Suprapubic skin (tissue), 4 donors: ENCODE data around the gene AKAP1. TPM values are rescaled to one million over a fixed set of nuclear protein-coding genes. Genes with fewer than 3 reads are reported as not detected.

ENCODE experiments used
- DNase-seq, 2 donors: peaks; one replicate each; pipeline ENCODE4 v3.0.0-alpha.2; 2019; ENCODE audit warnings: low spot score in 2 of 2
- H3K27ac ChIP-seq: fragments of 200-600 bp; sonication (generic); one replicate; pipeline ENCODE4 v1.5.1; 2019
- H3K27me3 ChIP-seq: fragments of 200-600 bp; sonication (generic); one replicate; pipeline ENCODE4 v1.5.1; 2019
- H3K36me3 ChIP-seq: fragments of 200-600 bp; sonication (generic); one replicate; pipeline ENCODE4 v1.5.1; 2019
- H3K4me1 ChIP-seq: fragments of 200-600 bp; sonication (generic); one replicate; pipeline ENCODE4 v1.5.1; 2019
- H3K4me3 ChIP-seq: fragments of 200-600 bp; sonication (generic); one replicate; pipeline ENCODE4 v1.5.1; 2019; ENCODE audit warnings: mild to moderate bottlenecking
- H3K9me3 ChIP-seq: fragments of 200-600 bp; sonication (generic); one replicate; pipeline ENCODE4 v1.5.1; 2019
- EP300 ChIP-seq: sonication (generic); formaldehyde crosslinking; IDR thresholded peaks from one replicate; pipeline ENCODE4 v1.6.1; 2017; ENCODE audit warnings: antibody characterized with exemption
- POLR2A ChIP-seq, 2 donors: fragments of 450-650 bp; IDR thresholded peaks; one replicate each; pipeline ENCODE4 v1.6.1; 2017; ENCODE audit warnings: antibody characterized with exemption in 2 of 2, mild to moderate bottlenecking in 2 of 2, moderate library complexity in 2 of 2
- POLR2AphosphoS5 ChIP-seq, 3 donors: sonication (generic); formaldehyde crosslinking; IDR thresholded peaks; one replicate each; pipeline ENCODE4 v1.6.1; 2017; ENCODE audit warnings: antibody characterized with exemption in 3 of 3
- WGBS: methylation state at CpG from one replicate; pipeline ENCODE4 v1.1.5; 2018; 5-methylcytosine and 5-hydroxymethylcytosine counted together
- total RNA-seq, 4 donors: library from RNA; depleted of rRNA; stranded (reverse); fragments of >200 nt; gene quantifications; one replicate each; pipeline ENCODE4 v1.1.0, GENCODE V29; 2016
- TF ChIP-seq, protein P1 (sequence below), 2 donors: fragments of 200-600 bp in 1 of 2; fragments of 450-650 bp in 1 of 2; sonication (generic) in 1 of 2; IDR thresholded peaks; one replicate each; pipeline ENCODE4 v1.5.1; 2016 to 2019; ENCODE audit warnings: antibody characterized with exemption in 2 of 2, mild to moderate bottlenecking in 1 of 2, moderate library complexity in 1 of 2

AKAP1 gene
- total RNA-seq, 4 donors from 2014 or later: 50.1 to 76.2 (median 56.4) TPM

DNA sequence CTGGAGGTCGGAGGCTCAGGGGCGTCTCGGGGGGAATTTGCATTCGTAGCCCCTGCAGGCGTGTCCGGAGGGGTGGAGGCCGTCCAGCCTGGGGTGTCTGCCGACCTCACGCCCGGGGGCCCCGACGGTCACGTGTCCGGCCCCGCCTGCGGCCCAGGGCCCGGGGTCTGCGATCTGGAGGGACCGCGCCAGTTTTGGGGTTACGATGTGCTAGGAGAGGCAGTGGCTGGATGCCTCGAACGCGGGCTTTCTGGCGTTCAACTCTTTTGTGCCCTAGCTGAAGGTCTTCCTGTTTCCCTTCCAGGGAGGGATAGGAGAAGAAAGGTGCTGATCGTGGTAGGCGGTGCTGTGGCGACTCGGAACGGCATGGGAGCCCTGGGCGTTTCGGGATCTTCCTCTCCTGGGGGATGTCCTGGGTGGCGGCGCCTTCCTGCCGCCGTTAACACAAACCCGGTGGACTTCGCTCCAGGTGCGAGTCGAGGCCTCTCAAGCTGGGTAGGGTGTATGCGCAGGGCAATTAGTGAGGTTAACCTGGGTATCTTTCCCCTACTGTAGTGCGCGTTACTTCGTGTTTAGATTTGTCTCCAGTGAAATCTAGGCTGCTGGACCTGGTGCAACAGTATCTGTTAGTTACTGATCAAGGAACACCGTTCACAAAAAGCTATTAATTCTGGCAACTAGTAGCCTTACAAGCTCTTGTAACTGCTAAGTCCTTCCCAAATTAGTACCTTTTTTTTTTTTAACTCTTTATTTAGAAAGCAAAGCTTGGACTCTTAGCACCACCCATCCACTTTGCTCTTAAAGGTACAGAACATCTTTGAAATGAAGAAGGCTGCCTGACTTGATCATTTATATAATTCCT, 1.3 kb downstream of the AKAP1 start:
- Histone ChIP-seq H3K9me3 (no peaks in the 10 kb centered on the region), H3K4me3 (peak overlapping the region; percentile 79), H3K27ac (peak overlapping the region; percentile 97), H3K27me3 (no peaks in the 10 kb centered on the region), H3K36me3 (no peaks in the 10 kb centered on the region), H3K4me1 (peaks cover 35% of the 10 kb centered on the region)
- DNase-seq: peak in 1 of 2 donors; percentile 69
- 4% methylated on average over 15 of the region's 45 CpGs for WGBS
- no peak for TF ChIP-seq POLR2A (IDR thresholded peaks at IDR 0.05)
- TF ChIP-seq, protein P1, sequence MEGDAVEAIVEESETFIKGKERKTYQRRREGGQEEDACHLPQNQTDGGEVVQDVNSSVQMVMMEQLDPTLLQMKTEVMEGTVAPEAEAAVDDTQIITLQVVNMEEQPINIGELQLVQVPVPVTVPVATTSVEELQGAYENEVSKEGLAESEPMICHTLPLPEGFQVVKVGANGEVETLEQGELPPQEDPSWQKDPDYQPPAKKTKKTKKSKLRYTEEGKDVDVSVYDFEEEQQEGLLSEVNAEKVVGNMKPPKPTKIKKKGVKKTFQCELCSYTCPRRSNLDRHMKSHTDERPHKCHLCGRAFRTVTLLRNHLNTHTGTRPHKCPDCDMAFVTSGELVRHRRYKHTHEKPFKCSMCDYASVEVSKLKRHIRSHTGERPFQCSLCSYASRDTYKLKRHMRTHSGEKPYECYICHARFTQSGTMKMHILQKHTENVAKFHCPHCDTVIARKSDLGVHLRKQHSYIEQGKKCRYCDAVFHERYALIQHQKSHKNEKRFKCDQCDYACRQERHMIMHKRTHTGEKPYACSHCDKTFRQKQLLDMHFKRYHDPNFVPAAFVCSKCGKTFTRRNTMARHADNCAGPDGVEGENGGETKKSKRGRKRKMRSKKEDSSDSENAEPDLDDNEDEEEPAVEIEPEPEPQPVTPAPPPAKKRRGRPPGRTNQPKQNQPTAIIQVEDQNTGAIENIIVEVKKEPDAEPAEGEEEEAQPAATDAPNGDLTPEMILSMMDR (IDR thresholded peaks at IDR 0.05): no peak
- TF ChIP-seq EP300: no peak
- TF ChIP-seq POLR2AphosphoS5 (IDR thresholded peaks at IDR 0.05): no peak

DNA sequence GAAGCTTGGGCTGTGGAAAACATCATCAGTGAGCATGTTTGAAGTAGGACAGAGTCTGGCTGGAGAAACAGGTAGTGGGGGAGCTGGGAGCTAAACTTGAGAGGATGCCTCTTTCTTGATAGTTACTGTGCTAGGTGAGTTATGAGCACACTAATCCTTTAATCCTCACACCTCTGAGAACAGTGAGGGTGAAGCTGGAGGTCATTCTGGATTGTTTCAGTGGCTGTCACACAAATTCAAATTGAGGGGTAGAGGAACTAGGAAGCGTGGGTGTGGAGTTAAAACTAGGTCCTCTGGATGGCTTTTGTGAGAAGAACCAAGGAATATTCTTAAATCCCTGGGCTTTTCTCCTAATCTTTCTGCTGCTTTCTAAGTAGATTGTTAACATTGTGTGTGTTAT, 3.3 kb downstream of the AKAP1 start:
- H3K4me1 ChIP-seq: peaks cover 45% of the 10 kb centered on the region
- H3K36me3 ChIP-seq: no peaks in the 10 kb centered on the region
- DNase-seq: no peak
- H3K4me3 ChIP-seq: no peak overlapping the region
- 96% methylated on average over 1 of the region's 1 CpG for WGBS
- no peak for TF ChIP-seq EP300
- no peak for TF ChIP-seq POLR2A (IDR thresholded peaks at IDR 0.05)
- TF ChIP-seq, protein P1 (IDR thresholded peaks at IDR 0.05): no peak
- TF ChIP-seq POLR2AphosphoS5 (IDR thresholded peaks at IDR 0.05): no peak
- no peak overlapping the region for H3K27ac ChIP-seq
- no peaks in the 10 kb centered on the region for H3K9me3 ChIP-seq
- no peaks in the 10 kb centered on the region for H3K27me3 ChIP-seq

DNA sequence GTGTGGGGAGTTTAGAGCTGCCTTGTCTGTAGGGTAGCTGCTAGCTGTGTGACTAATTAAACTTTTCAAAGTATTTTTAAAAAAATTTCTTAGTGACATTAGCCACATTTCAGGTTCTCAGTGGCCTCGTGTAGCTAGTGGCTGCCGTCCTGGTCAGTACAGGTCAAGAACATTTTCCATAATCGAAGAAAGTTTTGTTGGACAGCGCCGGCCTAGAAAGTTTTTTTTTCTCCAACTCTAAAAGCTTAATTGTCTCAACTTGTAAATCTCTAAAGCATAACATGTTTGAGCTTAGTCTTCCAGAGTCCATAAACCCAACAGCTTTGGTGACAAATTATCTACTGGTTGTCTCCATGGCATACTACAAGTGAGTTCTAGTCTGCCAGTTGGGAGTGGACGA, 4.3 kb downstream of the AKAP1 start:
- no peak for DNase-seq
- peaks cover 39% of the 10 kb centered on the region for H3K4me1 ChIP-seq
- no peak overlapping the region for H3K27ac ChIP-seq
- no peak for TF ChIP-seq POLR2A (IDR thresholded peaks at IDR 0.05)
- no peak for TF ChIP-seq EP300
- TF ChIP-seq POLR2AphosphoS5 (IDR thresholded peaks at IDR 0.05): no peak
- TF ChIP-seq, protein P1 (IDR thresholded peaks at IDR 0.05): no peak
- WGBS: 54% methylated on average over 6 of the region's 6 CpGs
- H3K27me3 ChIP-seq: no peaks in the 10 kb centered on the region
- H3K9me3 ChIP-seq: no peaks in the 10 kb centered on the region
- no peak overlapping the region for H3K4me3 ChIP-seq
- H3K36me3 ChIP-seq: no peaks in the 10 kb centered on the region

DNA sequence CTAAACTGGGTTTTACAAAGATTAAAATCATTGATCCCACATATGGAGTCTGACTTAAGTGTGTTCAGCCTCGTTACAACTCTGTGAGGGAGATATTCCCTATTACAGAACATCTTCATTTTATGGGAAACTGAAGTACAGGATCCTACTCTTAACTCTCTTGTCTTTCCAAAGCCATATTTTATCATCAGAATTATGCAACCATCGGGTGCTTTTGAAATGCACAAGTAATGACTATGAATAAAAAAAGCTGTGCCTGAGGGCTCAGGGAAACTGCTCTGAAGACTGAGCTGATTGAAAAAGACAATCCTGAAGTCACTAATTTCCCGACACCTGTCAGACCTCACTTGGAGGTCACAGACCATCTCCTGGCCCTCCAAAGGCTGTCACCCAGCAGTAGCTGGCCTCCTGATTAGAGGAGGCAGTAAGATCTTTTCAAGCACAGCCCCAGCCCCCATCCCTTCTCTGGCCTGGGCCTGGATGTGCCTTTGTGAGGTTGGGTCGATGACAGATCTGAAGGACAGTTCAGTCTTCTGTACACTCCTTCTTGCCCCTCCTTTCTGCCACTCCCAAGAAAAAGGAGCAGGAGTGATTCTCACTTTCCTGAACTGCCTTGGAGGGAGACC, 5.6 kb downstream of the AKAP1 start:
- DNase-seq: peak in 1 of 2 donors; percentile 50
- Histone ChIP-seq H3K4me1 (peaks cover 38% of the 10 kb centered on the region), H3K36me3 (no peaks in the 10 kb centered on the region), H3K9me3 (no peaks in the 10 kb centered on the region), H3K27me3 (no peaks in the 10 kb centered on the region), H3K4me3 (no peak overlapping the region), H3K27ac (peak overlapping the region; percentile 34)
- TF ChIP-seq EP300 (no peak), POLR2AphosphoS5 (IDR thresholded peaks at IDR 0.05) (no peak)
- TF ChIP-seq, protein P1 (IDR thresholded peaks at IDR 0.05): no peak
- 50% methylated on average over 4 of the region's 4 CpGs for WGBS

DNA sequence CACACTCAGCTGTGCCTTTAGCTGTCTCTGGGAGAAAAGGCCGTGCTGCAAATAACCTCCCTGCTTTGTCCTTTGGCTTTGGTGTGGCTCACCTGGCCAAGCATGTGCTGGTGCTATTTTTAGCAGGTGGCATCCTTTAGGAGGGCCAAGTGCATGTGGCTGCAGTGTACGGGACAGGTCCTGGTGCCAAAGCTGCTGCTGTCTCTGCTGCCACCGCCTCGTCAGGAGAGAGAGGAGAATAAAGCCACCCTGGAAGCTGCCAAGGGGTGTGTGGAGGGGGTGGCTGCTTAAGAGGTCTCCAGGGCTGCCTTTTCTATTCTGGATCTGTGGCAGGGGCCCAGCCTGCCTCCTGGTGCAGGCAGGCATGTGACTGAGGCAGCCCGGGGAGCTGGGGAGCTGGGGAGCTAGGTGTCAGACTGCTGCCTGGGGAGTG, 6.2 kb downstream of the AKAP1 start:
- TF ChIP-seq EP300 (no peak), POLR2AphosphoS5 (IDR thresholded peaks at IDR 0.05) (no peak), POLR2A (IDR thresholded peaks at IDR 0.05) (no peak)
- TF ChIP-seq, protein P1 (IDR thresholded peaks at IDR 0.05): no peak
- peak in 1 of 2 donors; percentile 76 for DNase-seq
- Histone ChIP-seq H3K36me3 (no peaks in the 10 kb centered on the region), H3K27ac (no peak overlapping the region), H3K27me3 (no peaks in the 10 kb centered on the region), H3K4me3 (no peak overlapping the region), H3K4me1 (peaks cover 35% of the 10 kb centered on the region), H3K9me3 (no peaks in the 10 kb centered on the region)
- WGBS: 49% methylated on average over 4 of the region's 5 CpGs
